ENCODE measurements around the gene SLC34A1.

SLC34A1 gene

DNA sequence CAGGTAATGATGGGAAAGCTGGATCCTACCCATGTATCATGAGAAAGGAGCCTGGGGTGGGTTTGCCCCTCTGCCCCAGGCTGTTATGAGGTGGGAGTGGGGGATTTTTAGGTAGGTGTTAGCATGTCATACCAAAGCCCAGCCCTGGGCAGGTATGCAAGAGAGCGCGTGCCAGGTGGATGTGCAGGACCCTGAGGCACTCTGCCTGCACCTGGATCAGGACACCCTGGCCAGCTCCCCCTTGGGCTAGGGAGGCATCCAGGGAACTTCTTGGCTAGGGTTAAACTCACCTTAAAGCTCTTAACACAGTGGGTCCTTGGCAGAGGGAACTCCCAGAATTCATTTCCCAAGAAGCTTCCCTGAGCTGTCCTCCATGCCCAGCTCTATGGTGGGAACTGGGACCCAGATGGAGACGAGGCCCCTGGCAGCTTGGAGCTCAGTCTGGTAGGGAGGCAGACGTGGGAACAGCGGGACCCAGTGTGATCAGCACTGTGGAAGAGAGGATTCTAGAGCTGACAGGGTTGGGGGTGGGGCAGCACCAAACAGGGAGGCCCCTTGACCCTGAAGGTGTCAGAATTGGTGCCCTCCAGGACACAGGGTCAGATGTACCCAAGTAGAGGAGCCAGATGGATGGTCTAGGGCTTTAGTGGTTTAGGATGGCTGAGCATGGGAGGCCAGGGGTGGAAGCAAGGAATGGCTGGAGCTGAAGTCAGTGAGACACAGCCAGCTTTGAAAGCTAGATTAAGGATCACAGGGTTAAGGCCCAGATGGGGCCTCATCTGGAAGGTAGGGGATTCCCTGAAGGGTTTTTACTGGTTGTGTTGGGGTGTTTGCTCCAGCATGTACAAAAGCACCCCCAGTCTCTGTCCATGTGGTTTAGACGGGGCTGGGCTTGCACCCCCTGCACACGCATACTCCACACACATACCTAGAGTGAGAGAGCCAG lies 60.1 kb downstream of the SLC34A1 start:
- Histone ChIP-seq H3K36me3 (ENCODE audit: control insufficient read depth, insufficient read depth, low read length) (peaks cover 16% of the 10 kb centered on the region), H3K4me3 (ENCODE audit: low read depth, low read length) (no peak overlapping the region), H3K9me3 (ENCODE audit: control insufficient read depth, insufficient read depth, low read length) (no peaks in the 10 kb centered on the region), H3K4me1 (ENCODE audit: control insufficient read depth, insufficient read depth, low read length) (peaks cover 19% of the 10 kb centered on the region), H3K27me3 (ENCODE audit: control insufficient read depth, insufficient read depth, low read length) (peaks cover 10% of the 10 kb centered on the region), H3K9ac (ENCODE audit: low read depth, low read length) (no peak overlapping the region)

DNA sequence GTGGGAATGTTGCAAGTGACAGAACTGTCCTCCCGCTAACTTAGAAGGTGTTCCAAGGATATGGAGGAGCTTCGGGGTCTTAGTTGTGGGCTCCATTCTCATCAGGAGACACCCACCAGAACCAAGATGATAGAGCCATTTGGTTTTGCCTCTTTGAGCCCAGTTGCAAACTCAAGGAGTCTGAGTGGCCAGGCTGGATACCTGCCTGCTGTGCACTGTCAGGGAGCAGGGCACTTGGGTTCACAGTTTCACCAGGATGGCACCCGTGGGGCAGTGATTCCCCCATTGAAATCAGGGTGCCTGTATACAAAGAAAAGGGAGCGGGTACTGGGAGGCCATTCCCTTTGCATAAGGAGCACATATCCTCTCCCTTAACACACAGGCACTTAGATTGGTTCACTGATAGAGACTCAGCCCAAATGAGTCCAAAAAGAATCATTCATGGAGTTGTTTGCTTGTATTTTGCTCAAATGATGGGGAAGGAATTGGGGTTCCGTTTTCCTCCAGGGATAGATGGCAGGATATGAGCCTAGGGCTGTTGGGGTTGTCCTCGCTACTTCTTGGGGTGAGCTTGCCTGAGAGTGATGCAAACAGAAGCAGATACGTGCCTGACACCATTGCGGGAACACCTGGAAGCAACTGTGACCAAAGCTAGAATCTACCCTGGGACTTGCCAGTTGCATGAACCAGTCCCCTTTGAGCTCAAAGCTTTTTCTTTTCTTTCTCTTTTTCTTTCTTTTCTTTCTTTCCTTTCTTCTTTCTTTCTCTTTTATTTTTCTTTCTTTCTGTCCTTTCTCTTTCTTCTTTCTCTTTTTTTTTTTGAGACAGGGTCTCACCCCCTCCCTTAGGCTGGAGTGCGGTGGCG lies 61.0 kb downstream of the SLC34A1 start:
- peaks cover 14% of the 10 kb centered on the region for H3K36me3 ChIP-seq (ENCODE audit: control insufficient read depth, insufficient read depth, low read length)
- peaks cover 14% of the 10 kb centered on the region for H3K4me1 ChIP-seq (ENCODE audit: control insufficient read depth, insufficient read depth, low read length)
- peak overlapping the region; percentile 60 for H3K9ac ChIP-seq (ENCODE audit: low read depth, low read length)
- no peaks in the 10 kb centered on the region for H3K9me3 ChIP-seq (ENCODE audit: control insufficient read depth, insufficient read depth, low read length)
- H3K4me3 ChIP-seq (ENCODE audit: low read depth, low read length) = no peak overlapping the region
- peaks cover 10% of the 10 kb centered on the region for H3K27me3 ChIP-seq (ENCODE audit: control insufficient read depth, insufficient read depth, low read length)

DNA sequence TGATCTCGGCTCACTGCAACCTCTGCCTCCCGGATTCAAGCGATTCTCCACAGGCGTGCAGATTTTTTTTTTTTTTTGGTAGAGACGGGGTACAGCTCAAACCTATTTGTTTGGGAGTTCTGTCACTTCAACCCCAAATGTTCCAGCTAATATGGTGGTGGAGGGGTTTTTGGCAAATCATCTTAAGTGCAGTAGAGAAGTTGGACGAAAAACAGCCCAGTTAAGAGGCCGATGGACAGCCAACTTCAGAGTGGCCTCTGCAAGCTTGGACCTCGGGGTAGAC lies 61.6 kb downstream of the SLC34A1 start:
- Histone ChIP-seq H3K9ac (ENCODE audit: low read depth, low read length) (peak overlapping the region; percentile 79), H3K4me3 (ENCODE audit: low read depth, low read length) (peak overlapping the region; percentile 82), H3K4me1 (ENCODE audit: control insufficient read depth, insufficient read depth, low read length) (peaks cover 12% of the 10 kb centered on the region), H3K27me3 (ENCODE audit: control insufficient read depth, insufficient read depth, low read length) (peaks cover 10% of the 10 kb centered on the region), H3K9me3 (ENCODE audit: control insufficient read depth, insufficient read depth, low read length) (no peaks in the 10 kb centered on the region), H3K36me3 (ENCODE audit: control insufficient read depth, insufficient read depth, low read length) (peaks cover 9% of the 10 kb centered on the region)

DNA sequence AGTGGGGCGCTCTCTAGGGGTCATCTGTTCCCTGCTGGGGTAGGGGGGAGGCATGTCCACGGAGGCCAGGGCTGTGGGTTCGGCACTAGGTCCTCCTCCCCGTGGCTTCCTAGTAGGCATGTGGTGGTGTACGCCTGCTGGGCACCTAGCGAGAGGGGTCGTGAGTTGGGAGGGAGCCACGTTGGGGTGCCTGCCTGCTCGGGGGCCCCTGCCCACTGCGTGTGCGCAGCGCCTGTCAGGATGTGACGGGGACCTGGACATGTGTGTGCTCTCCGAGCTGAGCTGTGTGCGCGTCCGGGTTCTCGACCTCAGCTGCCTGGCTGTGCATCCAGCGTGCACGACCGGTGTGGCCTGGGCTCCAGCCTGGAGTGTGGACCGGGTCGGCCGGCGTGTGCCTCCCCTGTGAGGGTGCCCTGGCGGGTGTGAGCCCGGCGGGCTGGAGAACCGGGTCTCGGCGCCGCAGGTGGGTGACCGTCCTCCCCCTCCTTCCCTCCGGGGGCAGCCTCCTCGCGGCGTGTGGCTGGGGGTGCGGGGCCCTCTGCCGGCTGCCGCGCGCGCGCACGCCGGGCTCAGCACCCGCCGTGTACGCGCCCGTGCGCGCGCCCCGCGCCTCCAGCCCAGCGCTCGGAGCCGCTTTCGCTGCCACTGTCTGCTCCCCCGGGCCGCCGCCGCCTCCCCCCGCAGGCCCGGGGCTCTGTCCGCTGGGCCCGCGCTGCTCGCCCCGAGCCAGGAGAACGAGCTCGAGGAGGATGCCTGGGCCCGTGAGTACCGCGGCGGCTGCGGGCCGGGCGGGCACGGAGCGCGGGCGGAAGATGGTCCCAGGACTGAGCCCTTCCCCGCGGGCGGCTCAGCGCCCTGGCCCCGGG lies 62.2 kb downstream of the SLC34A1 start, which contains the start of gene PRR7:
TSS of gene PRR7 (plus strand) at position 615 of the 866 bp plus-strand sequence. CDS start 8,254 bp downstream, outside the sequence.
- Histone ChIP-seq H3K9ac (ENCODE audit: low read depth, low read length) (peak within 1 kb of the TSS; percentile 79), H3K4me3 (ENCODE audit: low read depth, low read length) (peak within 1 kb of the TSS; percentile 82), H3K9me3 (ENCODE audit: control insufficient read depth, insufficient read depth, low read length) (no peaks in the 10 kb centered on the region), H3K36me3 (ENCODE audit: control insufficient read depth, insufficient read depth, low read length) (peaks cover 4% of the 10 kb centered on the region), H3K27me3 (ENCODE audit: control insufficient read depth, insufficient read depth, low read length) (peaks cover 10% of the 10 kb centered on the region), H3K4me1 (ENCODE audit: control insufficient read depth, insufficient read depth, low read length) (peaks cover 12% of the 10 kb centered on the region)

DNA sequence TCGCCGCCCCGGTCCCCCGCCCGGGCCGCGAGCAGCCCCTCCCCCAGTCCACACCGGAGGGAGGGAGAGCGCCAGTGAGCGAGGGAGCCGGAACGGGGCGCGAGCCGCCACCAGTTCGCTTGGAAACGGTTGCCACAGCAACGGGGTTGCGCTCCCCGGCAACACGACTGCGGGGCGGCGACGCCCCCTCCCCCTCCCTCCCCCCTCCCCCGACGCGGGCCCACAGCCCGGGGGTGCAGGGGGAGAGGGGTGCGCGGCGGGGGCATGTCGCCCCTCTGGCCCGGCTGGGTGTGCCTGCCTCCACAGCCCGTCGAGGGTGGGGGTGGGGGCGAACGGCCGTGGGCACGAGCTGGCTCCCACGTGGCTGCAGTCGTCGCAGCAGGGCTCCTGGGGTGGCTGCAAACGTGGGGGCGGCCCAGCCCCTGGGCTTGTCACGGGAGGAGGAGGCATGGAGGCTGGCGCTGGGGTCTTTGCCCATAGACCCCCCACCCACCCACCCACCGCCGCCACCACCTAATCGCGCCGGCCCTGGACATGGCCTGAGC lies 62.9 kb downstream of the SLC34A1 start:
- Histone ChIP-seq H3K4me1 (ENCODE audit: control insufficient read depth, insufficient read depth, low read length) (peaks cover 12% of the 10 kb centered on the region), H3K27me3 (ENCODE audit: control insufficient read depth, insufficient read depth, low read length) (peaks cover 10% of the 10 kb centered on the region), H3K9ac (ENCODE audit: low read depth, low read length) (no peak overlapping the region), H3K4me3 (ENCODE audit: low read depth, low read length) (peak overlapping the region; percentile 39), H3K9me3 (ENCODE audit: control insufficient read depth, insufficient read depth, low read length) (no peaks in the 10 kb centered on the region), H3K36me3 (ENCODE audit: control insufficient read depth, insufficient read depth, low read length) (peaks cover 2% of the 10 kb centered on the region)

DNA sequence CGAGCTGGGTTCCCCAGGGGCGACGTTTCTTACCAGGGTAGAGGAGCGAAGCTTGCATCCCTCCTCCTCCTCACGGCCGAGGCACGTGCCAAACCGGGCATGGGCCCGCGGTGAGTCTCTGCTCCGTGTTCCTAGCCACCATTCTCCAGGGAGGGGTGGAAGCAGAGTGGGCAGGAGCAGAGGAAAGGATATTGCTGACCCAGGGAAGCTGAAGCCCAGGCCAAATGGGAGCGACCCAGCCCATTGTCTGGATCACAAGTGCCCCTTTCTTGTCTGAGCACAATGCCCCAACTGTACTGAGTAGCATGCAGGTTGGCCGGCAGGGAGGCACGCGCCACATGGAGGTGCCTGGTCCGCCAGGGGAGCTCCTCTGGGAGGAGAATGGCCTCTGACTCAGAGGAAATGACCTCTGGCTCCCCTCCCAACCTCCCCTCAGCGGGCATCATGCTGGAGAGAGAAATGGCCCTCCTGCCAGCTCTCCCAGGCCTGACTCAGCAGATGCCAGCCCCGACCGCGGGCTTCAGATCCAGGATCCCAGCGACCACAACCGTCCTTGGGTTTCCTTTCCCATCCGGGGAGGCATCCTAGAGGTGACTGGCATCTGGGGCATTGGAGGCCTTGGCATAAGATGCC lies 63.5 kb downstream of the SLC34A1 start:
- Histone ChIP-seq H3K4me3 (ENCODE audit: low read depth, low read length) (peak overlapping the region; percentile 39), H3K9me3 (ENCODE audit: control insufficient read depth, insufficient read depth, low read length) (no peaks in the 10 kb centered on the region), H3K9ac (ENCODE audit: low read depth, low read length) (no peak overlapping the region), H3K4me1 (ENCODE audit: control insufficient read depth, insufficient read depth, low read length) (peaks cover 14% of the 10 kb centered on the region), H3K27me3 (ENCODE audit: control insufficient read depth, insufficient read depth, low read length) (peaks cover 12% of the 10 kb centered on the region), H3K36me3 (ENCODE audit: control insufficient read depth, insufficient read depth, low read length) (no peaks in the 10 kb centered on the region)

Data from iPS-15b (cell line).